ENCODE results near the gene FMOD.
A peak's percentile ranks its signal among the peaks of the same experiment; 100 is the strongest.
"Not testable (repeated sequence)": the region's sequence is repeated elsewhere in the genome, so short reads cannot be mapped to it uniquely, and the experiment has no call there.

FMOD gene

DNA sequence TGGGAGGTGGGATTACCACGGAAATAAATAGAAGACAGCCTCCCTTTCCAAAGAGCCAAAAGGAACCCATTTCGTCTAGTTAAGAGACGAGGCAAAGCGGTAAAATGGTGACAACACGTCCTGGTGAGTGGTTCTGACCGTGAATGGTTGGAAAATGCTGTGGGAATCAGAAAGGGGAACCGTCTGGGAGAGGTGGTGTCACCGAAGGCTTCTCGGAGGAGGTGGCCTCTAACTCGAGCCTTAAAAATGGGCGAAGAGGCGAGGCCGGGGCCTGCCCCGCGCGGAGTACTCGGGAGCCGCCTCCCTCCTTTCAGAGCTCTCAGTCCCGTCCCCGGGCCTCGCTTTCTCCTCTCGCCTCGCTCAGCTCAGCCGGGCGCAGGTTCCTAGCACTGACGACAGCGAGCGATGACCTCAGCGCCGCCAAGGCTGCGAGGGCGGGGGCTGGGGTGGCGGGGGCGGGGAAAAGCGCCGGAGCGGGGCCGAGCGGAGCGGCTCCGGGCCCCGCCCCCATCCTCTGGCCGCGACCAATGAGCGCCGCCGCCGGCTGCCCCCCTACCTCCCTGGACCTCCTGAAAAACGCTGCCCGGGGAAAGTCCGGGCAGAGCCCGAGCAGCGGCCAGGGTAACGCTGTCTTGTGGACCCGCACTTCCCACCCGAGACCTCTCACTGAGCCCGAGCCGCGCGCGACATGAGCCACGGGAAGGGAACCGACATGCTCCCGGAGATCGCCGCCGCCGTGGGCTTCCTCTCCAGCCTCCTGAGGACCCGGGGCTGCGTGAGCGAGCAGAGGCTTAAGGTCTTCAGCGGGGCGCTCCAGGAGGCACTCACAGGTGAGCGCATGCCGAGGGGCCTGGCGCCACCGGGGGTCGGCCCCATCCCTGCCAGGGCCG is 45.8 kb downstream of the FMOD start, which contains the start of gene BTG2:
Gene BTG2 (plus strand): TSS at position 601 of the 890 bp plus-strand sequence. CDS start 88 bp downstream, at position 689.
- peak; percentile 88 for DNase-seq

DNA sequence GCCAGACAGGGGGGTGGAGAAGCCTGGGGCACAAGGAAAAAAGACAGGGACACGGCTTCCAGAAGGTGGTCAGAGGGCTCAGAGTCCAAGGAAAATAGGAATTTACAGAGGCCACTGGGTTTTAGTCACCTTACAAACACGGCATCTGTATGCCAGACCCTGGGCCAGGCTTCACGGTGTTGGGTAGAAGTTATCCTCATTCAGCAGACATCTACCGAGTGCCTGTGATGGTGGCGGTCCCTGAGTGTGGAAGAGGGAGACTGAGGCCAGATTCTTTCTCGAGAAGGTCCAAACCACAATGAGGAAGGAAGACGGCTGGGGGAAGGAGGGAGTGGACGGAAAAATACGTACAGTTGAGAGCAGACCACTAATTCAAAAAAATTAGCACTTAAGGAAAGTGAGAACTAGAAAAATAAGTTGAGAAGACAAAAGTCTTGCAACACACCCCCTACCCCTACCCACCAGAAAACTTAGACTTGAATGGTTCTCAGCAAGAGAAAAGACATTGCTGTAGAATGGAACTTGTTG is 46.5 kb downstream of the FMOD start:
- no peak for DNase-seq

GRCh38 chr1:203302894-203303293 is 48.0 kb downstream of the FMOD start:
- DNase-seq, result no peak

DNA sequence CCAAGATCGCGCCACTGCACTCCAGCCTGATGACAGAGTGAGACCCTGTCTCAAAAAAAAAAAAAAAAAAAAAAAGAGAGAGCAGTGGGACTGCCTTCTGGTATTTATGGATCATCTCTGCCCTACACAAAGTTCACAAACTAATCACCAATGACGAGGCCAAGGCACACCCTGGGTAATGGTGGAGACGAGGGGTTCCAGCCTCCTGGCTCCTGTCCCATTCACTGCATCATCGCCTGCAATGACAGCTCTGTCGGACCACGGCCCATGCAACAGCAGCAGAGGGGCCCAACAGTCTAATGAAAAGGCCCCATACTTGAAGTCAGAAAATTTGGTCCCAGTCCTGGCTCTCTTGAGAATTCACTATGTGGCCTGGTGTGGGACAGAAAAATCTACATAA is 48.5 kb downstream of the FMOD start:
- DNase-seq, result no peak

DNA sequence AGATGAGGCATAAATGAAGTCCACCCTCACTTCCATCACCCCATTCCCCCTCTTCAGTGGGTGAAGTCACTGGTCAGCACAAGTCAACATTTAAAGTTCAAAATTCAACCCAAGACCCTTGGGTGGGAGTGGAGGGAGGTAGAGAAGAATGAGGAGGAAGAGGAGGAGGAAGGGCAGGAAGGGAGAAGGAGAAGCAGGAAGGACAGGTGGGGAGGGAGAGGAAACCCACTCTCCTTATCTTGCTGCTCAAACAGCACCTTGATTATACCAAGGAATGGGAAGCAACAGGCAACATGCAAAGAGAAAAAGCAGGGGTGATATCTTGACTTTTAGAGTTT is 49.6 kb downstream of the FMOD start:
- no peak for DNase-seq

DNA sequence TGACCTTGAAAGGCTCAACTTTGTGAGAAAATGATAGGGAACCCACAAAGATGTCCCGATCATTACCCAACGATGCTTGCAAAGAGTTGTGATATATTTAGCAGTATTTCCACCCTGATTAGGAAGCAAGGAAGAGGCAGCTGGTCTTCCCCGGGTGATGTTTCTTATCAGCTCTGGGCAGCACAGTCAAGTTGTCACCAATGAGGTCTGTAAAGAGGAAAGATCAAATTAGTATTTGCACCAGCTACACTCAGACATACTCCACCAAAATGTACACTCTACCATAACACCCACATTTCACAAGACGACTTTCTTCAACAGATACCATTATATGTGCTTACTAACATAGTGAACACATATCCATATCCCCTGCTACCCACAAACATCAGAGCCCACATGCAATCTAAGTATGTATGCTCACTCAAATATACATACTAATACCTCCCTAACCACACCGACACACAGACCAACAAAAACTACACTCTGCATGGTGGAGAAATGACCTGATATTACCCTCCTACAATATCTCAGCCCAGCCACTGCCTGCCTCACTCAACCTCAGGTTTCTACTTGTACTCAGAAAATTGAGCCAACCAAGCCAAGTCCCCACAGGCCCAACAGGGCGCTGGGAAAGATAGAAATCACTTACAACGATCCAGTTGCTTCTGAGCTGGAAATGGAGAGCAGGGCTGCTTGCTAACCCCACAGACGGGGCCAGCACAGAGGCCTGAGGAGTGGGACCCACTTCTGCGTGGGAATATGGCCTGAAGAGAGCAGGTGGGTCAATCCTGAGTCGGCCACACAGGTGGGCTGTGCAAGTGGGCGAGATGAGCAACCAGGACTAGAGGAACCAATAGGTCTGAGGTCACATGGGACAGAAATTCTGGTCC is 50.2 kb downstream of the FMOD start:
- no peak for DNase-seq

GRCh38 chr1:203299719-203300429 is 51.0 kb downstream of the FMOD start:
- DNase-seq, result not testable (repeated sequence)

GRCh38 chr1:203299169-203299568 is 51.8 kb downstream of the FMOD start:
- no peak for DNase-seq

DNA sequence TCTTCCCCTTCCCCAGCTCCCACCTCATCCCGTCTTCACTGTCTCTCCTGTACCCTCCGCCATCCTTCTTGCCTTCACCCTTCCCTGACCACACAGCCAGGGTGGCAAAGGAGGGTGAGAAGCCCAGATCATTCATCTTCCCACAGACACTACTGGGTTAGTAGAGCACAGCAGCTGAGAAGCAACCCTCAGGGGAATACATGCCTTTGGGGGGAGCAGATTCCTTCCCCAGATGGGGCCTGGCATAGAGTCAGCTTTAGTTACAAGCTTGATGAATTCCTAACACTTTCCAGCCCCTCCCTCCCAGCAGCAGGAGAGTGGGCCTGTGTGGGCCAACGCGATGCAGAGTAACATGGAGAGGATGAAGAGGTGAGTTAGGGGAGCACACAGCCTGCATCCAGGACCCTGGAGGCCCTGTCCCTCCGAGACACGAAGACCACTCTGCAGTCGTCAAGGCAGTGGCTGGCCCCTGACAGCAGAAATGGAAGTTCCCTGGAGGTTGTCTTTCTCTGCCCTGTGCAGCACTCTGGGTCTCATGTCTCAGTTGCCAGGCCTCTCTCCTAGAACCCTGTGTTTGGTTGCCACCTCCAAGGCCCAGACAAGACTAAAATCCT is 54.4 kb downstream of the FMOD start:
- DNase-seq, result no peak

DNA sequence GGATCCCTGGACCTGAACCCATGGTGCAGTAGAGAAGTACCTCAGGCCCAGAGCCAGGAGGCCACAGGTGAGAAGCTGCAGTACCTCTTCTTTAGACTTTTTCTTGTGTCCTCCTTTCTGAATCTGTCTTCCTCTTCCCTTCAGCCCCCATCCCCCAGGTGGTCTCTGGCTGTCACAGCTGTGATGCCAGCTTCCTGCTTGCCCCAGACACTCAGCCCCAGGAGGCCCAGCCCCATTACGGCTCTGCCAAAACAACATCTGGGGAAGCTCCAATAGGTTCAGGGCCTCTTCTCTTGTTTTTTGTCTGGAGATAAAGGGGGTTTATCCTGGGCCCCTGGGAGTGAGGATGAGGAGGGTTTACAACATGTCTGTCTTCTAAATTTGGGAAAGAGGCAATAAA is 55.1 kb downstream of the FMOD start:
- no peak for DNase-seq

- no peak for DNase-seq
These were observed 59.5 kb downstream of the FMOD start for GRCh38 chr1:203291201-203292096.
